AG20443 (cell line): ENCODE measurements around the gene UBE2H.
"Not testable (repeated sequence)": the region's sequence is repeated elsewhere in the genome, so short reads cannot be mapped to it uniquely, and the experiment has no call there.

Experiments used
- DNase-seq: peaks from one replicate; pipeline ENCODE4 v3.0.0; 2012; ENCODE audit warnings: low spot score, mixed read lengths

The UBE2H gene

GRCh38 chr7:129952653-129953560 lies at the start of gene UBE2H:
TSS of gene UBE2H (minus strand) at chr7:129952960. CDS start at chr7:129952555, 405 bp downstream.
- DNase-seq, result peak; percentile 98

GRCh38 chr7:129998446-129998845 lies 45.7 kb upstream of the UBE2H start:
- DNase-seq, result no peak

- no peak for DNase-seq
Measured at GRCh38 chr7:129997285-129997684, 44.5 kb upstream of the UBE2H start.

- no peak for DNase-seq
Measured at GRCh38 chr7:129993275-129993674, 40.5 kb upstream of the UBE2H start.

GRCh38 chr7:129990403-129991192 lies 37.8 kb upstream of the UBE2H start:
- DNase-seq, result no peak

GRCh38 chr7:129989466-129989865 lies 36.7 kb upstream of the UBE2H start:
- no peak for DNase-seq

GRCh38 chr7:129986600-129986999 lies 33.8 kb upstream of the UBE2H start:
- no peak for DNase-seq

- DNase-seq, result no peak
Measured at GRCh38 chr7:129980667-129981066, 27.9 kb upstream of the UBE2H start.

- DNase-seq, result no peak
Measured at GRCh38 chr7:129975309-129975708, 22.5 kb upstream of the UBE2H start.

GRCh38 chr7:129970816-129971215 lies 18.1 kb upstream of the UBE2H start:
- DNase-seq, result no peak

GRCh38 chr7:129969881-129970446 lies 17.2 kb upstream of the UBE2H start:
- peak; percentile 59 for DNase-seq

GRCh38 chr7:129968592-129969383 lies 16.0 kb upstream of the UBE2H start:
- no peak for DNase-seq

- DNase-seq, result not testable (repeated sequence)
Measured at GRCh38 chr7:129960204-129960475, 7.4 kb upstream of the UBE2H start.

GRCh38 chr7:129959471-129960203 lies 6.9 kb upstream of the UBE2H start:
- no peak for DNase-seq

GRCh38 chr7:129958643-129959470 lies 6.1 kb upstream of the UBE2H start:
- peak; percentile 59 for DNase-seq

- DNase-seq, result no peak
Measured at GRCh38 chr7:129955993-129956543, 3.3 kb upstream of the UBE2H start.

- DNase-seq, result peak; percentile 56
Measured at GRCh38 chr7:129952086-129952652, 591 bp downstream of the UBE2H start.

GRCh38 chr7:129951226-129952085 lies 1.3 kb downstream of the UBE2H start:
- peak; percentile 14 for DNase-seq

- no peak for DNase-seq
Measured at GRCh38 chr7:129950933-129951225, 1.9 kb downstream of the UBE2H start.
